ENCODE data around the gene DHRS7C.

DNA sequence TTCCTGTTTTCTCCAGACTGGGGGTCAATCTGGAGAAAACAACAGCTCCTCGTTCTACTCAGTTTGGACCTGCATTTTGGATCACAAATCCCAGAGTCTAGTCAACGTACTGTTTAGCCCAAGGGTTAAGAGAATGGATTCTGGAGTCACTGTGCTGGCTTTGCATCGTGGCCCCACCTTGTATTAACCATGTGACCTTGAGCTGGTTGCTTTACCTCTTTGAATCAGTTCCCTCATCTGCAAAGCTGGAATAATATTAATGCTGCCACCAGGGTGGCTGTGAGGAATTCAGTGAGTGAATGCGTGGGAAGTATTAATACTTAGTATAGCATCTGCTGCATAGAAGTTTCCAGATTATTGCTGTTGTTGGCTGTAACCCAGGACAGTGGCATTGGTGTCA is 11.3 kb upstream of the DHRS7C start:
- TF ChIP-seq TAF1 (IDR thresholded peaks at IDR 0.05; ENCODE audit: borderline replicate concordance, insufficient read depth, low read length) (no peak), POLR2AphosphoS5 (IDR thresholded peaks at IDR 0.05; ENCODE audit: low read depth, low read length) (no peak), REST (IDR thresholded peaks at IDR 0.05; ENCODE audit: insufficient read depth in 1 of 2, low read depth in 2 of 2, low read length in 2 of 2) (no peak), SIN3A (IDR thresholded peaks at IDR 0.05; ENCODE audit: borderline replicate concordance, insufficient read depth, low read length) (no peak)
